HepG2 (cell line): ENCODE data around the gene CTNNA3. TPM values are rescaled to one million over a fixed set of nuclear protein-coding genes. Genes with fewer than 3 reads are reported as not detected.

Experiments
- ATAC-seq: fragments of 200-7000 bp; cut with Tn5 transposase; 3 replicates; pipeline ENCODE4 v1.9.1; 2020; ENCODE audit warnings: mild to moderate bottlenecking, moderate library complexity
- BruUV-seq: library from RNA; stranded (reverse); fragments of 400-500 nt; replicated peaks from 2 replicates; lab custom pipeline; 2021; lab: Mats Ljungman, UMichigan
- CTCF ChIA-PET: fragments of 300-600 bp; formaldehyde crosslinking; extraction: SDS; loops from one replicate; lab custom pipeline; 2021; ENCODE audit warnings: low total read pairs, inconsistent platforms, low intra/inter-chr PET ratio; lab: Yijun Ruan, JAX
- POLR2A ChIA-PET: fragments of 350-600 bp; sonication (Branson Sonifier 250); formaldehyde crosslinking; loops from one replicate; lab custom pipeline; 2020; ENCODE audit warnings: antibody characterized with exemption, inconsistent platforms; lab: Yijun Ruan, JAX
- DNase-seq: peaks from one replicate; pipeline ENCODE4 v3.0.0-alpha.2; 2015; ENCODE audit warnings: low spot score
- FAIRE-seq: peaks from 3 replicates; lab custom pipeline; 2011; peaks lifted over from hg19 to GRCh38; lab: Jason Lieb, UNC
- H2AFZ ChIP-seq: one replicate; pipeline ENCODE4 v1.6.1; 2011; ENCODE audit warnings: low read length, inconsistent platforms
- H3K27ac ChIP-seq: fragments of 300-600 bp; 3 replicates; pipeline ENCODE4 v1.8.0; 2011; ENCODE audit warnings: mixed run types, mild to moderate bottlenecking, mixed read lengths, low read length, inconsistent platforms; ENCODE audit not compliant: insufficient read depth; ENCODE audit errors: extremely low read length
- H3K27me3 ChIP-seq, 2 experiments: fragments of 200-600 bp in 1 of 2; 2 replicates in 1 of 2; 3 replicates in 1 of 2; pipeline versions ENCODE4 v1.6.0 to v1.8.0; 2011; ENCODE audit warnings: low read length in 2 of 2, mild to moderate bottlenecking in 2 of 2, moderate library complexity in 2 of 2, inconsistent platforms in 1 of 2; ENCODE audit not compliant: insufficient read depth in 2 of 2, control insufficient read depth in 1 of 2
- H3K36me3 ChIP-seq, 2 experiments: fragments of 200-600 bp in 1 of 2; replicated peaks in 1 of 2; 2 replicates in 1 of 2; 3 replicates in 1 of 2; pipeline versions ENCODE4 v1.5.1 to v1.8.0; 2011; ENCODE audit warnings: low read length in 2 of 2, inconsistent platforms in 1 of 2; ENCODE audit not compliant: insufficient read depth in 2 of 2, control insufficient read depth in 1 of 2
- H3K4me1 ChIP-seq: 2 replicates; pipeline ENCODE4 v1.5.1; 2012; ENCODE audit warnings: low read length, inconsistent platforms; ENCODE audit not compliant: insufficient read depth
- H3K4me2 ChIP-seq: 2 replicates; pipeline ENCODE4 v1.6.0; 2011; ENCODE audit warnings: low read depth, low read length, inconsistent platforms
- H3K4me3 ChIP-seq, 3 experiments: fragments of 200-600 bp in 1 of 3; sonication (generic), shearing (Covaris generic) in 1 of 3; replicated peaks in 1 of 3; 2 replicates each; pipeline ENCODE4 v1.5.1; 2011 to 2016; ENCODE audit warnings: low read length in 3 of 3, inconsistent platforms in 2 of 3, low read depth in 2 of 3, mild to moderate bottlenecking in 2 of 3, control low read depth in 1 of 3, mixed read lengths in 1 of 3; ENCODE audit not compliant: insufficient read depth in 1 of 3
- H3K79me2 ChIP-seq: one replicate; pipeline ENCODE4 v1.6.1; 2011; ENCODE audit warnings: low read length, inconsistent platforms; ENCODE audit not compliant: insufficient read depth
- H3K9ac ChIP-seq: 2 replicates; pipeline ENCODE4 v1.6.0; 2011; ENCODE audit warnings: mild to moderate bottlenecking, low read depth, low read length, inconsistent platforms; ENCODE audit not compliant: insufficient read depth
- H3K9me3 ChIP-seq: 2 replicates; pipeline ENCODE4 v1.5.1; 2012; ENCODE audit warnings: mild to moderate bottlenecking, low read length
- H4K20me1 ChIP-seq: 2 replicates; pipeline ENCODE4 v1.6.0; 2011; ENCODE audit warnings: inconsistent platforms, mild to moderate bottlenecking, low read length, moderate library complexity; ENCODE audit not compliant: insufficient read depth
- CHD2 ChIP-seq: IDR thresholded peaks from 2 replicates; pipeline ENCODE4 v1.6.1; 2011; ENCODE audit warnings: low read depth, low read length, improper control_type of control experiment
- NR2F1 ChIP-seq, 2 experiments: fragments of 450-650 bp in 1 of 2; formaldehyde crosslinking in 1 of 2; IDR thresholded peaks; 2 replicates each; pipeline versions ENCODE4 v1.5.0 to v1.6.1; 2016 to 2020; ENCODE audit warnings: mild to moderate bottlenecking in 1 of 2, missing compliant biosample characterization in 1 of 2, missing genetic modification reagents in 1 of 2, moderate library complexity in 1 of 2
- SMC3 ChIP-seq: IDR thresholded peaks from 2 replicates; pipeline ENCODE4 v1.6.1; 2011; ENCODE audit warnings: low read length, improper control_type of control experiment
- SSRP1 ChIP-seq: IDR thresholded peaks from 2 replicates; pipeline ENCODE4 v1.6.1; 2016; ENCODE audit warnings: control low read depth
- STAT5B ChIP-seq: sonication (generic); formaldehyde crosslinking; IDR thresholded peaks from 2 replicates; pipeline ENCODE4 v1.4.0; 2020; ENCODE audit warnings: missing genetic modification reagents
- SUZ12 ChIP-seq: fragments of 150-350 bp; IDR thresholded peaks from 2 replicates; pipeline ENCODE4 v1.6.1; 2014; ENCODE audit warnings: low read depth, low read length
- ZNF335 ChIP-seq: sonication (generic); formaldehyde crosslinking; IDR thresholded peaks from 2 replicates; pipeline ENCODE4 v1.4.0; 2020; ENCODE audit warnings: missing genetic modification reagents
- WGBS: methylation state at CpG from one replicate; pipeline ENCODE4 v1.1.6; 2017; ENCODE audit warnings: low lambda C conversion rate; 5-methylcytosine and 5-hydroxymethylcytosine counted together
- in situ Hi-C: cut with HindIII; loops from 2 replicates; pipeline ENCODE4 v1.10.0; 2017; ENCODE audit warnings: low pct_unique_long_range_greater_than_20kb; ENCODE audit not compliant: extremely low pct_ligation_motif_present
- intact Hi-C: fragments of 100-400 bp; cut with micrococcal nuclease; formaldehyde crosslinking; loops from one replicate; pipeline ENCODE4 v1.10.0; 2022; ENCODE audit not compliant: unreplicated experiment
- polyA plus RNA-seq, 8 experiments: library from polyadenylated mRNA; depleted of rRNA in 3 of 8; stranded (reverse) in 7 of 8; unstranded in 1 of 8; fragments of >200 nt; fragmentation: Illumina TruSeq in 4 of 8; extraction: Trizol in 4 of 8; gene quantifications; 2 replicates each; pipeline versions ENCODE4 v1.2.1 to v1.2.3, GENCODE V29; 2011 to 2016; ENCODE audit warnings: low read depth in 4 of 8, missing spikeins in 1 of 8, mixed read lengths in 1 of 8; ENCODE audit not compliant: insufficient read depth in 1 of 8
- total RNA-seq, 5 experiments: library from RNA; depleted of rRNA; stranded (reverse); fragments of >200 nt; fragmentation: Illumina TruSeq; extraction: Trizol; gene quantifications; 2 replicates each; pipeline ENCODE4 v1.2.3, GENCODE V29; 2016; ENCODE audit warnings: low read depth in 1 of 5
- TF ChIP-seq, protein P1 (sequence below): IDR thresholded peaks from 2 replicates; pipeline ENCODE4 v1.6.1; 2012; ENCODE audit warnings: low read length, improper control_type of control experiment
- TF ChIP-seq, protein P2 (sequence below): sonication (generic); formaldehyde crosslinking; IDR thresholded peaks from 2 replicates; pipeline ENCODE4 v1.4.0; 2020; ENCODE audit warnings: missing genetic modification reagents, borderline replicate concordance
- TF ChIP-seq, protein P3 (sequence below): sonication (generic); formaldehyde crosslinking; IDR thresholded peaks from 2 replicates; pipeline ENCODE4 v1.4.0; 2020; ENCODE audit warnings: missing genetic modification reagents
- TF ChIP-seq, protein P4 (sequence below): sonication (generic); formaldehyde crosslinking; IDR thresholded peaks from one replicate; pipeline ENCODE4 v1.5.1; 2020; ENCODE audit warnings: mild to moderate bottlenecking, missing genetic modification reagents; ENCODE audit errors: not compliant biosample characterization

The CTNNA3 gene
- total and polyA plus RNA-seq, 2 of the 13 experiments (the other 11 are each of a cell fraction or from before 2014, with no cell fraction given): not detected

DNA sequence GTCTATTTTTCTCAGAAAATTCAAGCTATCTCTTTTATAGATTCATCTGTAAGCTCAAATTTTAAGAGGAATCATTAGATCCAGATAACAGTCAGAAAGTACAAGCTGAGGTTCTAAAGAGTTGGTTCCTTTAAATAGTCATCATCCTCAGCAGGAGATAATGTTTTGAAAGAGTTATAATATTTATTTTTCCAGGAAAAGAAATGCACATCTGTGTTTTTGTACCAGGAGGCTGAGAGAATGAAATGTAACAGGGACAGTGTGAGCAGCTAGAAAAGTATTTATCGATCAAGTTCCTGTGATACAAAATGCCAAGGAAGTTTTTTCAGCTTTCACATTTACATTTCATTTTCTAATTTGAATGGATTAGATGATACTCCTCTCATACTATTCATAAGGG, 890.4 kb downstream of the CTNNA3 start:
- Histone ChIP-seq H4K20me1 (no peaks in the 10 kb centered on the region), H3K9me3 (no peaks in the 10 kb centered on the region), H3K4me3 (no peak overlapping the region), H2AFZ (no peak overlapping the region), H3K9ac (no peak overlapping the region), H3K79me2 (no peaks in the 10 kb centered on the region), H3K4me2 (no peak overlapping the region), H3K27me3 (no peaks in the 10 kb centered on the region), H3K4me1 (no peaks in the 10 kb centered on the region), H3K27ac (no peak overlapping the region), H3K36me3 (no peaks in the 10 kb centered on the region)
- 2% methylated on average over 1 of the region's 1 CpG for WGBS
- BruUV-seq: no TSS peak
- ChIA-PET POLR2A (no interaction called here), CTCF (no interaction called here)
- in situ Hi-C loops: no loop called here
- no peak for DNase-seq
- ATAC-seq: no peak
- no peak for FAIRE-seq
- intact Hi-C loops: no loop called here
- TF ChIP-seq, protein P1, sequence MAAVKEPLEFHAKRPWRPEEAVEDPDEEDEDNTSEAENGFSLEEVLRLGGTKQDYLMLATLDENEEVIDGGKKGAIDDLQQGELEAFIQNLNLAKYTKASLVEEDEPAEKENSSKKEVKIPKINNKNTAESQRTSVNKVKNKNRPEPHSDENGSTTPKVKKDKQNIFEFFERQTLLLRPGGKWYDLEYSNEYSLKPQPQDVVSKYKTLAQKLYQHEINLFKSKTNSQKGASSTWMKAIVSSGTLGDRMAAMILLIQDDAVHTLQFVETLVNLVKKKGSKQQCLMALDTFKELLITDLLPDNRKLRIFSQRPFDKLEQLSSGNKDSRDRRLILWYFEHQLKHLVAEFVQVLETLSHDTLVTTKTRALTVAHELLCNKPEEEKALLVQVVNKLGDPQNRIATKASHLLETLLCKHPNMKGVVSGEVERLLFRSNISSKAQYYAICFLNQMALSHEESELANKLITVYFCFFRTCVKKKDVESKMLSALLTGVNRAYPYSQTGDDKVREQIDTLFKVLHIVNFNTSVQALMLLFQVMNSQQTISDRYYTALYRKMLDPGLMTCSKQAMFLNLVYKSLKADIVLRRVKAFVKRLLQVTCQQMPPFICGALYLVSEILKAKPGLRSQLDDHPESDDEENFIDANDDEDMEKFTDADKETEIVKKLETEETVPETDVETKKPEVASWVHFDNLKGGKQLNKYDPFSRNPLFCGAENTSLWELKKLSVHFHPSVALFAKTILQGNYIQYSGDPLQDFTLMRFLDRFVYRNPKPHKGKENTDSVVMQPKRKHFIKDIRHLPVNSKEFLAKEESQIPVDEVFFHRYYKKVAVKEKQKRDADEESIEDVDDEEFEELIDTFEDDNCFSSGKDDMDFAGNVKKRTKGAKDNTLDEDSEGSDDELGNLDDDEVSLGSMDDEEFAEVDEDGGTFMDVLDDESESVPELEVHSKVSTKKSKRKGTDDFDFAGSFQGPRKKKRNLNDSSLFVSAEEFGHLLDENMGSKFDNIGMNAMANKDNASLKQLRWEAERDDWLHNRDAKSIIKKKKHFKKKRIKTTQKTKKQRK: no peak
- TF ChIP-seq CHD2 (no peak), NR2F1 (CRISPR knock-in tag; IDR thresholded peaks at IDR 0.05) (no peak), SMC3 (no peak), ZNF335 (no peak), STAT5B (CRISPR knock-in tag) (no peak), SSRP1 (no peak), SUZ12 (no peak)
- TF ChIP-seq, protein P2, sequence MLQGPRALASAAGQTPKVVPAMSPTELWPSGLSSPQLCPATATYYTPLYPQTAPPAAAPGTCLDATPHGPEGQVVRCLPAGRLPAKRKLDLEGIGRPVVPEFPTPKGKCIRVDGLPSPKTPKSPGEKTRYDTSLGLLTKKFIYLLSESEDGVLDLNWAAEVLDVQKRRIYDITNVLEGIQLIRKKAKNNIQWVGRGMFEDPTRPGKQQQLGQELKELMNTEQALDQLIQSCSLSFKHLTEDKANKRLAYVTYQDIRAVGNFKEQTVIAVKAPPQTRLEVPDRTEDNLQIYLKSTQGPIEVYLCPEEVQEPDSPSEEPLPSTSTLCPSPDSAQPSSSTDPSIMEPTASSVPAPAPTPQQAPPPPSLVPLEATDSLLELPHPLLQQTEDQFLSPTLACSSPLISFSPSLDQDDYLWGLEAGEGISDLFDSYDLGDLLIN (CRISPR knock-in tag): no peak
- TF ChIP-seq, protein P3, sequence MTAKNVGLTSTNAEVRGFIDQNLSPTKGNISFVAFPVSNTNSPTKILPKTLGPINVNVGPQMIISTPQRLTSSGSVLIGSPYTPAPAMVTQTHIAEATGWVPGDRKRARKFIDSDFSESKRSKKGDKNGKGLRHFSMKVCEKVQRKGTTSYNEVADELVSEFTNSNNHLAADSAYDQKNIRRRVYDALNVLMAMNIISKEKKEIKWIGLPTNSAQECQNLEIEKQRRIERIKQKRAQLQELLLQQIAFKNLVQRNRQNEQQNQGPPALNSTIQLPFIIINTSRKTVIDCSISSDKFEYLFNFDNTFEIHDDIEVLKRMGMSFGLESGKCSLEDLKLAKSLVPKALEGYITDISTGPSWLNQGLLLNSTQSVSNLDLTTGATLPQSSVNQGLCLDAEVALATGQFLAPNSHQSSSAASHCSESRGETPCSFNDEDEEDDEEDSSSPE (CRISPR knock-in tag): no peak
- TF ChIP-seq, protein P4, sequence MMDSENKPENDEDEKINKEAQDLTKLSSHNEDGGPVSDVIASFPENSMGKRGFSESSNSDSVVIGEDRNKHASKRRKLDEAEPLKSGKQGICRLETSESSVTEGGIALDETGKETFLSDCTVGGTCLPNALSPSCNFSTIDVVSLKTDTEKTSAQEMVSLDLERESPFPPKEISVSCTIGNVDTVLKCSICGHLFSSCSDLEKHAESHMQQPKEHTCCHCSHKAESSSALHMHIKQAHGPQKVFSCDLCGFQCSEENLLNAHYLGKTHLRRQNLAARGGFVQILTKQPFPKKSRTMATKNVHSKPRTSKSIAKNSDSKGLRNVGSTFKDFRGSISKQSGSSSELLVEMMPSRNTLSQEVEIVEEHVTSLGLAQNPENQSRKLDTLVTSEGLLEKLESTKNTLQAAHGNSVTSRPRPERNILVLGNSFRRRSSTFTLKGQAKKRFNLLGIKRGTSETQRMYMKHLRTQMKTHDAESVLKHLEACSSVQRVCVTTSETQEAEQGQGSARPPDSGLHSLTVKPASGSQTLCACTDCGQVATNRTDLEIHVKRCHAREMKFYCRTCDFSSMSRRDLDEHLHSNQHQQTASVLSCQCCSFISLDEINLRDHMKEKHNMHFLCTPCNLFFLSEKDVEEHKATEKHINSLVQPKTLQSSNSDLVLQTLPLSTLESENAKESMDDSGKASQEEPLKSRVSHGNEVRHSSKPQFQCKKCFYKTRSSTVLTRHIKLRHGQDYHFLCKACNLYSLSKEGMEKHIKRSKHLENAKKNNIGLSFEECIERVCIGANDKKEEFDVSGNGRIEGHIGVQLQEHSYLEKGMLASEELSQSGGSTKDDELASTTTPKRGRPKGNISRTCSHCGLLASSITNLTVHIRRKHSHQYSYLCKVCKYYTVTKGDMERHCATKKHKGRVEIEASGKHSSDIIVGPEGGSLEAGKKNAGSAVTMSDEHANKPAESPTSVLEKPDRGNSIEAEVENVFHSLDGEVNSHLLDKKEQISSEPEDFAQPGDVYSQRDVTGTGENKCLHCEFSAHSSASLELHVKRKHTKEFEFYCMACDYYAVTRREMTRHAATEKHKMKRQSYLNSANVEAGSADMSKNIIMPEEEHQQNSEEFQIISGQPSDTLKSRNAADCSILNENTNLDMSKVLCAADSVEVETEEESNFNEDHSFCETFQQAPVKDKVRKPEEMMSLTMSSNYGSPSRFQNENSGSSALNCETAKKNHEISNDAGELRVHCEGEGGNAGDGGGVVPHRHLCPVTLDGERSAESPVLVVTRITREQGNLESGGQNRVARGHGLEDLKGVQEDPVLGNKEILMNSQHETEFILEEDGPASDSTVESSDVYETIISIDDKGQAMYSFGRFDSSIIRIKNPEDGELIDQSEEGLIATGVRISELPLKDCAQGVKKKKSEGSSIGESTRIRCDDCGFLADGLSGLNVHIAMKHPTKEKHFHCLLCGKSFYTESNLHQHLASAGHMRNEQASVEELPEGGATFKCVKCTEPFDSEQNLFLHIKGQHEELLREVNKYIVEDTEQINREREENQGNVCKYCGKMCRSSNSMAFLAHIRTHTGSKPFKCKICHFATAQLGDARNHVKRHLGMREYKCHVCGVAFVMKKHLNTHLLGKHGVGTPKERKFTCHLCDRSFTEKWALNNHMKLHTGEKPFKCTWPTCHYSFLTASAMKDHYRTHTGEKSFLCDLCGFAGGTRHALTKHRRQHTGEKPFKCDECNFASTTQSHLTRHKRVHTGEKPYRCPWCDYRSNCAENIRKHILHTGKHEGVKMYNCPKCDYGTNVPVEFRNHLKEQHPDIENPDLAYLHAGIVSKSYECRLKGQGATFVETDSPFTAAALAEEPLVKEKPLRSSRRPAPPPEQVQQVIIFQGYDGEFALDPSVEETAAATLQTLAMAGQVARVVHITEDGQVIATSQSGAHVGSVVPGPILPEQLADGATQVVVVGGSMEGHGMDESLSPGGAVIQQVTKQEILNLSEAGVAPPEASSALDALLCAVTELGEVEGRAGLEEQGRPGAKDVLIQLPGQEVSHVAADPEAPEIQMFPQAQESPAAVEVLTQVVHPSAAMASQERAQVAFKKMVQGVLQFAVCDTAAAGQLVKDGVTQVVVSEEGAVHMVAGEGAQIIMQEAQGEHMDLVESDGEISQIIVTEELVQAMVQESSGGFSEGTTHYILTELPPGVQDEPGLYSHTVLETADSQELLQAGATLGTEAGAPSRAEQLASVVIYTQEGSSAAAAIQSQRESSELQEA (CRISPR knock-in tag): no peak
